ENCODE results near the gene AIFM3.
A peak's percentile ranks its signal among the peaks of the same experiment; 100 is the strongest.
"Not testable (repeated sequence)": the region's sequence is repeated elsewhere in the genome, so short reads cannot be mapped to it uniquely, and the experiment has no call there.

Gene AIFM3

DNA sequence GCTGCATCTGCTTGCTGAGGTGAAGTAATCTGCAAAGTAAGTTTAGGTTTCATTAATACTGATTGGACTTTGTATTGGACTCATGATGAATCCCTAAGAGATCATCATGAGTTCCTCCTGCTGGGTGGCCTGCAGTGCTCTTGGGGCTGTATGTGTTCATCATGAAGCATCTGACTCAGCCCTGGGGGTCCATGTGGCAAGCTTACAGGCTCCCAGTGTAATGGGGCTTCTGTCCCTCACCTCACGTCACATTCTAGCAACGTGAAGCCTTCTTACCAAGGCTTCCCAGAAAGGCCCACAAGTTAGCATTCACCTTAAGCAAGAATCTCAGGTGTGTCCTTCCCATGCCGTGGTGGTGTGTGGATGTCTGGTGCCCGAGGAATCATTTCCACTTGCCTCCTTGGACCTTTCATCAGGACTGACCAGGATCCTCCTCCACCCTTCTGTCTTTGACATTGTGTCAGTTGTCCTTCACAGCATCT lies 26.1 kb upstream of the AIFM3 start:
- no peak for FAIRE-seq
- DNase-seq (ENCODE audit: low spot score) = no peak

DNA sequence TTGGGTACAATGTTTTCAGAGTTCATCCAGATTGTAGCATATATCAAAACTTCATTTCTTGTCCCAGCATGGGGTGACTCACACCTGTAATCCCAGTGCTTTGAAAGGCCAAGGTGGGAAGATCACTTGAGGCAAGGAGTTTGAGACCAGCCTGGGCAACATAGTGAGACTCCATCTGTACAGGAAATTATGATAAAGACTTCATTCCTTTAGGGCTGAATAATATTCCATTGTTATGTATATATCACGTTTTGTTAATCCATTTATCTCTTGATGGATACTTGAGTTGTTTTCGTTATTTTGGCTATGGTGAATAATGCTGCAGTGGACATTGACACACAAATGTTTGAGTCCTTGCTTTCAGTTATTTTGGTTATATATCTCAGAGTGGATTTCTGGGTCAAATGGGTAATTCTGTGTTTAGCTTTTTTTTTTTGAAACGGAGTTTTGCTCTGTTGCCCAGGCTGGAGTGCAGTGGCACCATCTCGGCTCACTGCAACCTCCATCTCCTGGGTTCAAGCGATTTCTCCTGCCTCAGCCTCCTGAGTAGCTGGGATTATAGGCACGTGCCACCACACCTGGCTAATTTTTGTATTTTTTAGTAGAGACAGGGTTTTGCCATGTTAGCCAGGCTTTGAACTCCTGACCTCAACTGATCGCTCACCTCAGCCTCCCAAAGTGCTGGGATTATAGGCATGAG lies 24.7 kb upstream of the AIFM3 start:
- DNase-seq (ENCODE audit: low spot score); FAIRE-seq: not testable (repeated sequence)

GRCh38 chr22:20943104-20943933 lies 23.7 kb upstream of the AIFM3 start:
- no peak for DNase-seq (ENCODE audit: low spot score)
- no peak for FAIRE-seq

DNA sequence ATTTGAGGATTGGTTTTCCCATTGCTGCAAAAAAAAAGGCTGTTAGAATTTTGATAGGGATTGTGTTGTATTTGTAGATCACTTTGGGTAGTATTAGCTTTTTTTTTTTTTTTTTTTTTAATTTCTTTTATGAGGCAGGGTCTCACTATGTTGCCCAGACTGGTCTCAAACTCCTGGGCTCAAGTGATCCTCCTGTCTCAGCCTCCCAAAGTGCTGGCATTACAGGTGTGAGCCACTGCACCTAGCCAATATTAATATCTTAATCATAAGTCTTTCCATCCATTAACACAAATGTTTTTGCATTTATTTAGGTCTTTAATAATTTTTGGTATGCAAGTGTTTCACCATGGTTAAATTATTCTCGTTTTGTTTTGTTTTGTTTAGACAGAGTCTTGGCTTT lies 23.0 kb upstream of the AIFM3 start:
- DNase-seq (ENCODE audit: low spot score) = no peak
- no peak for FAIRE-seq

GRCh38 chr22:20945578-20945934 lies 21.5 kb upstream of the AIFM3 start:
- no peak for FAIRE-seq
- DNase-seq (ENCODE audit: low spot score) = no peak

- FAIRE-seq = no peak
These were observed 20.7 kb upstream of the AIFM3 start for GRCh38 chr22:20946080-20946986.

DNA sequence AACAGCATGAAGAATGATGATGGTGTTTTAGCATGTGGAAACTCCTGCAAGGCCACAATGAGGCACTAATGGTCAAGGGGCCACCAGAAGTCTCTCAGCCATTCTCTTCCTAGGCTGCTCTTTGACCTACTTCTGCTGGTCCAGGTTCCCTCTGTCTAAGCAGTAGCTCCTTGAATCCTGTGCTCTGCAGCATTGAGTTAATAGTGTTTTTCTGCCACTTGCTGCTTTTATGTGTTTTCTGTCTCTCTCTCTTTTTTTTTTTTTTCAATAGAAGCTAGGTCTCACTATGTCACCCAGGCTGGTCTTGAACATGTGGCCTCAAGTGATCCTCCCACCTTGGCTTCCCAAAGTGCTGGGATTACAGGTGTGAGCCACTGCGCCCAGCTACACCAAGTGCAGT lies 20.1 kb upstream of the AIFM3 start:
- FAIRE-seq (no peak), DNase-seq (ENCODE audit: low spot score) (no peak)

More at GRCh38 chr22:20946080-20946986, 20.7 kb upstream of the AIFM3 start:
- DNase-seq (ENCODE audit: low spot score) = peak; percentile 12

GRCh38 chr22:20948450-20948849 lies 18.6 kb upstream of the AIFM3 start:
- DNase-seq (ENCODE audit: low spot score) (no peak), FAIRE-seq (no peak)

GRCh38 chr22:20948989-20949388 lies 18.1 kb upstream of the AIFM3 start:
- no peak for DNase-seq (ENCODE audit: low spot score)
- no peak for FAIRE-seq

GRCh38 chr22:20949698-20950183 lies 17.3 kb upstream of the AIFM3 start:
- DNase-seq (ENCODE audit: low spot score) (no peak), FAIRE-seq (no peak)

DNA sequence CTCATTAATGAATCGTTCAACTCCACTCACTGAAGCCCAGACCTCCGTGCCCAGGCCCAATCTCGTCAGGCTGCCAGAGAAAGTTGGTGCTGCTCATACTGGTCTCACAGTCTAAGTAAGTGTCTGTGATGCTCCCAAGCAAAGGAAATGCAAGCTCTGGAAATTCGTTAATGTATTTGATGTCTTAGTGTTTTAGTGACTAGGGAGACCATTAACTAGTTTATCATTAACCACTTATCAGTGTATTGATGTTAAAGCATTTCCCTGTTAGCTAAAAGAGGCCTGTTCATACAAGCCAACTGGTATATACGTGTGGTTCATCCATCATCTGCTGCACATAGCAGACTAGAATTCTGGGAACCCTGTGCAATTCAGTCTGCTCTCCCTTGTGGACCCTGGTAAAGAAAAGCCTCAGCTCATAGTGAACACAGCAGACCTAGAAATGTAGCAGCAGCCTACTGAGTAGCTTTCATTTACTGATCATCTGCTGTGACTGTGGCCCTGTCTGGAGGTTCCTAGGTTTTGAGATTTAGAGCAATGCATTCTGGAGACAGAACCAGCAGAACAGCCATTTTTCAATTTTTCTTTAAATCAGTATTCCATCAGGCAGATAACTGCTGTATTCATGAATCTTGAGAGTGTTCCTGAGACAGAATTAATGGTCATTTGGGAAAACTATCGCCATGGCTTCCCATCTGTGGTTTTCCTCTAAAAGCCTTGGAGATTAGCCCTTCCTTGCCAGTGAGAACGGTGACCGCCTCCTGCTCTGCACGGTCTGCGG lies 15.7 kb upstream of the AIFM3 start:
- DNase-seq (ENCODE audit: low spot score) = peak; percentile 33
- no peak for FAIRE-seq

DNA sequence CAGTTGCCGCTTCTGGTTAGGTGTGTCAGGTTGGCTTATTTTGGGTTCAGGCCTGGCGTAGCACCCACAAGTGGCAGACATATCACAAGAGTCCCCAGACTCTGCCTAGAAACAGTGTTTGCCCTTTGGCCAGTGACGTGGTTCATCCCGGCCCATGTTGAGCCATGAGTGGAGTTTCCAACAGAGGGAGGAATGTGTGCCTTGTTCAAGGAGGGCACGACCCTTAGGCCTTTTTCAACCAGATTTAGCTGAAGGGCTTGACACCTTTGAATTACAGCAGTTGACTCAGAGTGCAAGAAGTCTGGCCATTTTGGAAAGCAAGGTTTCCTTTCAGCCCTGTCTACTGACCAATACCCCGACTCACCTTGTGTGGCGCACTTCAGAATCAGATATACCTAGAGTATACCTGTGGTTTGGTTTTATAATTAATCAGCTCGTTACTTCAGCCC lies 15.1 kb upstream of the AIFM3 start:
- DNase-seq (ENCODE audit: low spot score) (no peak), FAIRE-seq (no peak)

- DNase-seq (ENCODE audit: low spot score) = no peak
- FAIRE-seq = no peak
These were observed 14.3 kb upstream of the AIFM3 start for GRCh38 chr22:20952544-20953341.

- DNase-seq (ENCODE audit: low spot score) (no peak), FAIRE-seq (no peak)
These were observed 13.8 kb upstream of the AIFM3 start for GRCh38 chr22:20953342-20953608.

- FAIRE-seq (no peak), DNase-seq (ENCODE audit: low spot score) (no peak)
These were observed 13.2 kb upstream of the AIFM3 start for GRCh38 chr22:20953668-20954500.

DNA sequence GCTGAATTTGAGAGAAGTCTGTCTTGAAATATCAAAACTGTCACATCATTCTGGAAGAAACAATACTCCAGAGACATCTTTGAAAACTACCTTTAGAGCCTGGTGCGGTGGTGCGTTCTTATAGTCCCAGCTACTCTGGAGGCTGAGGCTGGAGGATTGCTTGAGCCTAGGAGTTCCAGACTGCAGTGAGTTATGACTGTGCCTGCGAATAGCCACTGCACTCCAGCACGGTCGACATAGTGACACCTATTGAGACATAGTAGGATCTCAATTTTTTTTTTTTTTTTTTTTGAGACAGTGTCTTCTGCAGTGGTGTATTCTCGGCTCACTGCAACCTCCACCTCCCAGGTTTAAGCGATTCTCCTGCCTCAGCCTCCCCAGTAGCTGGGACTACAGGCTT lies 11.5 kb upstream of the AIFM3 start:
- DNase-seq (ENCODE audit: low spot score) (no peak), FAIRE-seq (no peak)

GRCh38 chr22:20956258-20957101 lies 10.6 kb upstream of the AIFM3 start:
- FAIRE-seq (no peak), DNase-seq (ENCODE audit: low spot score) (peak; percentile 14)

DNA sequence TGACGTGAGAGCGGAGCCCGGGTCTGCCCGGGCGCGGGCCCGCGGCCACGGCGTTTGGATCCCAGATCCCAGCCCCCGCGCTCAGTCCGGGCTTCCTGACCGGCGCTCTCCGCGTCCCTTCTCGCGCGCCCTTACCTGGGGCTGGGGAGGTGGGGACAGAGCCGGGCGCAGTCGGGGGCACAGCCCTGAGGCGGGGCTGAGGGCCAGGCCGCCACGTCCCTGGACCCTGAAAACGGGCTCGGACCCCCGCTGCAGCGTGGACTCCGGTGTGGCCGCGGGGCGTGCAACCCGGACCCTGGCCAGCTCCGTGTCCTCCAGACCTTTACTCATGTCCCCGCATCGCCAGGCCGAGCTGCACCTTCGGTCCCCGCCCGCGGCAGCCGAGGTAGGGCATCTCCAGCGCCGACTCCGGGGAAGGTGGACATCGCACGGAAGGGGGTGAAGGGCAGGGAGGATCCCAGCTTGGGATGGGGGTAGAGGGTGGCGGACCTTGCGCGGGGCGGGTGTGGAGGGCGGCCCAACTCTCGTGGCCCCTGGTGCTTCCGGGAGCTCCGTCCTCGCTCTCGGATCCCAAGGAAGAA lies 9.9 kb upstream of the AIFM3 start:
- DNase-seq (ENCODE audit: low spot score) (no peak), FAIRE-seq (no peak)

Measured in RCC 7860 (cell line).